Right lobe of liver (tissue), 4 donors: ENCODE measurements around the gene CLIC2.
A peak's percentile ranks its signal among the peaks of the same experiment; 100 is the strongest.

Experiments
- POLR2A ChIP-seq: fragments of 450-650 bp; IDR thresholded peaks from one replicate; pipeline ENCODE4 v1.6.1; 2017; ENCODE audit warnings: antibody characterized with exemption, mild to moderate bottlenecking
- TF ChIP-seq, protein P1 (sequence below), 4 donors: fragments of 200-600 bp in 3 of 4; fragments of 450-650 bp in 1 of 4; IDR thresholded peaks; one replicate each; pipeline versions ENCODE4 v1.5.1 to v1.8.0; 2016 to 2022; ENCODE audit warnings: antibody characterized with exemption in 4 of 4, mild to moderate bottlenecking in 2 of 4
- donor health status: DM: no; HTN: no; CAD: no.
- donor health status: DM: no; HTN: no; CAD: no.
- donor health status: DM: no; HTN: yes; CAD: no.

DNA sequence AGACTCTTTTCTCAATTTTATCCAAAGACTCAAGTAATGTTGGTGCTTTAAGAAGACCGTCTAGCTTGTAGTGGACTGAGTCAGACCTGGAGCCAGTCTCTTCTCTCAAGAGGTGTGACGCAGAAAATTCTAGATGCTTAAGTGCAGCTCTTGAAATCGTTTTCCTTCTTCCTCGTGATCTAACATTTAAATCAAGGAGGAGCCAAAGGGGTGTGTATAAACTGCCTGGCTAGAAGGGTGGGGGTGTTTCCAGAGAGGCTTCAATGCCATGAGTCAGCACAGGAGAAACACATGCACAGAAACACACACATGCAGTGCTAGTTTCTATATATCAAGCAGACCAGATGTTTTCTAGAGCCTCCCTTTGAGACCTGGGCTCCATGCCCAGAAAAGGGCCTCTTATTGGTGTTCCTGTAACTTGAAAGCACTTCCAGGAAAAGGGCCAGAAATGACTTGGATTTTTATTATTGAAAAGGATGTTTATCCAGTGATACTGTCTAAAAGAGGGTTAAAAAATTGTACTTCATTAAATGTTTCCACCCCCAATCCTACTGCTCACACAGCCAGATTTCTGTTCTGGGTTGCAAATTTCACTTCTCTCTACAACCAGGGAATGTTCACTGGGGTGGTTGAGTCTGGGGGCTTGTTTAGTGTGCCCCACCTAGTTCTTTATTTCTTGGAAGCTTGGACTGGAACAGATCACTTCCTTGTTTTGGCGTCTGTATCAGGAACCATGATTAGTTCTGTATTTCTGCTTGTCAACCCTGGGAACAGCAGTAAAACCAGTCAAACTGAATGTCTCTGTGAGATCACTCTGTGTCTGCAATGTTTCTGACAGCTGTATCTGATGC is at the start of gene CLIC2:
- TF ChIP-seq, protein P1, sequence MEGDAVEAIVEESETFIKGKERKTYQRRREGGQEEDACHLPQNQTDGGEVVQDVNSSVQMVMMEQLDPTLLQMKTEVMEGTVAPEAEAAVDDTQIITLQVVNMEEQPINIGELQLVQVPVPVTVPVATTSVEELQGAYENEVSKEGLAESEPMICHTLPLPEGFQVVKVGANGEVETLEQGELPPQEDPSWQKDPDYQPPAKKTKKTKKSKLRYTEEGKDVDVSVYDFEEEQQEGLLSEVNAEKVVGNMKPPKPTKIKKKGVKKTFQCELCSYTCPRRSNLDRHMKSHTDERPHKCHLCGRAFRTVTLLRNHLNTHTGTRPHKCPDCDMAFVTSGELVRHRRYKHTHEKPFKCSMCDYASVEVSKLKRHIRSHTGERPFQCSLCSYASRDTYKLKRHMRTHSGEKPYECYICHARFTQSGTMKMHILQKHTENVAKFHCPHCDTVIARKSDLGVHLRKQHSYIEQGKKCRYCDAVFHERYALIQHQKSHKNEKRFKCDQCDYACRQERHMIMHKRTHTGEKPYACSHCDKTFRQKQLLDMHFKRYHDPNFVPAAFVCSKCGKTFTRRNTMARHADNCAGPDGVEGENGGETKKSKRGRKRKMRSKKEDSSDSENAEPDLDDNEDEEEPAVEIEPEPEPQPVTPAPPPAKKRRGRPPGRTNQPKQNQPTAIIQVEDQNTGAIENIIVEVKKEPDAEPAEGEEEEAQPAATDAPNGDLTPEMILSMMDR (IDR thresholded peaks at IDR 0.05), result no peak
- peak; percentile 24 for TF ChIP-seq POLR2A
